HG03139 (cell line): Measurements from ENCODE around the gene PTK6.

Experiments
- ATAC-seq: cut with Tn5 transposase; IDR thresholded peaks from one replicate; pipeline ENCODE4 v1.9.1; 2021; ENCODE audit not compliant: unreplicated experiment

The PTK6 gene

GRCh38 chr20:63532449-63532971, 4.7 kb downstream of the PTK6 start:
- no peak for ATAC-seq

GRCh38 chr20:63531686-63532448, 5.3 kb downstream of the PTK6 start:
- ATAC-seq, result no peak

DNA sequence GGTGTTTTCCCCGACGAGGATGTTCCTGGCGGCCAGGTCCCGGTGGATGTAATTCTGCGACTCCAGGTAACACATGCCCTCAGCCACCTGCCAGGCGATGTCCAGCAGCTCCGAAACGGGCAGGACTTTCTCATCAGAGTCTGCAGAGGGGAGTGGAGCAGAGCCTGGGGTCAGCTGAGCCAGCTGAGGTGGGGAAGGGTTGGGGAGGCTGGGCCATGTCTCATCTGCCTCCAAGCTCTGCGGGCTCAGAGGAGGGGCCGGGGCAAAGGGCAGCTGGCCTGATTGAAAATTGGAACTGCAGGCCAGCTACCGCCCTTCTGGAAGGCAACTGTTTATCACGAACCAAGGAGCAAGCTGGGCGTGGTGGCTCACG, 6.4 kb downstream of the PTK6 start:
- ATAC-seq, result no peak

DNA sequence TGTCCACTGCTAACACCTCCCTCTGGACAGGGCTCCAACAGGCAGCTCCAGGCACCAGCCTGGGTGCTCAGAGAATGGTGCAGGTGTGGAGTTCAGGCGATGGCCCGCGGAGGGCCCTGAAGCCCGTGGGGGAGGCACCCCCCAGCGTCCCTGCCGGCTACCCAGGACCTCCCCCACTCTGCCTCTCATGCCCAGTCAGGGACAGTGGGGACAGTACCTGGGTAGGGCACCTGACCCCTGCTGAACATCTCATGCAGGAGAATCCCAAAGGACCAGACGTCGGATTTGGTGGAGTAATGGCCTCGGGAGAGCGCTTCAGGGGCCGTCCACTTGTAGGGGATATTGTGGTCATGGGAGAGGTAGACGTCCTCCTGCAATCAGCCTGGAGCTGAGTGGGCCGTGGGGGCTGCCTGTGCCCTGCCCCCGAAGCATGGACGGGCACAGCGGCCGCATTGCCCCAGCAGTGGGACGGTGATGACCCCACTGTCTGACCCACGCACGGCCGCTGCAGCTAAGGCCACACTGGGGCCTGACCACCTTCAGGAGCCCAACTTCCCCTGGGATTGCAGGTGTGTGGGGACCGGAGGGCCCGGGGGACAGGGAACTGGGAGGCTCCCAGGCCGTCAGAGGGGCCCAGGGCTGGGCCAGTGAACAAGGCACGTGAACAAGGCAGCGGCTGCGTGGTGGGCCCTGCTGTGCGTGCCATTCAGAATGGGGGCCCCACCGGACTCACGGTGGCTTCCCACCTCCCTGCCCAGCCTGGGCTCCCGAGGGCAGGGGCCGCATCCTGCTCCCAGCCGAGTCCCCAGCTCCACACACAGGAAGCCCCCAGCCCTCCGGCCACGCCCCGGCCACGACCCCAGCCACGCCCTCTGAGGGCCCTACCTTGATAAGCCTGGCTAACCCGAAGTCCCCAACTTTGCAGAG, 7.1 kb downstream of the PTK6 start:
- no peak for ATAC-seq

DNA sequence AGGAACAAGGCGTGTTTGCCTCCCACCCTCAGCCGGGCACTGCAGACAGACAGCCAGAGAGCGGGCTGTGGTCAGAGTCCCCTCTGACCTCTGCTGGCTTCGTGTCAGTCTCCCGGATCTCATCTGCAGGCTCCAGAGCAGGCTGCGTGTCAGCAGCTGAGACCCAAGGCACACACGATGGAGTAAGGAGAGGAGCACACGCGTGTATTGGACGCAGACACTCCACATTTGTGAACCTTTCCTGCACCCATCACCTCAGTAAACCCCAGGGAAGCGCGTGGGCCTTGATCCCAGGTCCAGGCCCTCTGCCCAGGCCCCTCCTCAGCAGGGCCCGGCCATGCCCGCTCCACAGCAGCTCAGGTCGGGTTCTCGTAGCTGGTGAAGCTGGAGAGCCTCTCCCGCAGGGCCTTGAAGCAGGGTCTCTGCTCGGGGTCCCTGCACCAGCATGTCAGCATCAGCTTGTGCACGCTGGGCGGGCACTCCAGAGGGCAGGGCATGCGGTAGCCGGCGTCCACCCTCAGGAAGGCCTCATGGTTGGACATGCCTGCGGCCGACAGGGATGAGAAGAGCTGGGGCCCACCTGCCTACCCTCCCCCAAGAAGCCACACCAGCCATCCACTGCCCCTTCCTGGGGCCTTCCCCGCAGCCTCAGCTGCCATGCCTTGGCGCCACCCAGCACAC, 7.9 kb downstream of the PTK6 start:
- ATAC-seq, result no peak

GRCh38 chr20:63527184-63527583, 10.0 kb downstream of the PTK6 start:
- ATAC-seq, result no peak

DNA sequence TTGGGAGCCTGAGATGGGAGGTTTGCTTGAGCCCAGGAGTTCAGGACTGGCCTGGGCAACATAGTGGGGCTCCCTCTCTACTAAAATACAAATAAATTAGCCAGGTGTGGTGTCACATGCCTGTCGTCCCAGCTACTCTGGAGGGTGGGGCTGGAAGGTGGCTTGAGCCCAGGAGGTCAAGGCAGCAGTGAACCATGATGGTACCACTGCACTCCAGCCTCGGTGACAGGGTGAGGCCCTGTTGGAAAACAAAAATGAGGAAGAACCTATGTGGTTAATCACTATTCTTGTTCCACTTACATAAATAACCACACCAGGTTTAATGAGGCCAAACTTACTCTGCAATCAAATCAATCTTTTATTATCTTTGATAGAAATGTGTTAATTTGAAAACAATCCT, 11.2 kb downstream of the PTK6 start:
- ATAC-seq, result no peak

GRCh38 chr20:63525185-63525584, 12.0 kb downstream of the PTK6 start:
- no peak for ATAC-seq

GRCh38 chr20:63522981-63523611, 14.1 kb downstream of the PTK6 start:
- no peak for ATAC-seq

DNA sequence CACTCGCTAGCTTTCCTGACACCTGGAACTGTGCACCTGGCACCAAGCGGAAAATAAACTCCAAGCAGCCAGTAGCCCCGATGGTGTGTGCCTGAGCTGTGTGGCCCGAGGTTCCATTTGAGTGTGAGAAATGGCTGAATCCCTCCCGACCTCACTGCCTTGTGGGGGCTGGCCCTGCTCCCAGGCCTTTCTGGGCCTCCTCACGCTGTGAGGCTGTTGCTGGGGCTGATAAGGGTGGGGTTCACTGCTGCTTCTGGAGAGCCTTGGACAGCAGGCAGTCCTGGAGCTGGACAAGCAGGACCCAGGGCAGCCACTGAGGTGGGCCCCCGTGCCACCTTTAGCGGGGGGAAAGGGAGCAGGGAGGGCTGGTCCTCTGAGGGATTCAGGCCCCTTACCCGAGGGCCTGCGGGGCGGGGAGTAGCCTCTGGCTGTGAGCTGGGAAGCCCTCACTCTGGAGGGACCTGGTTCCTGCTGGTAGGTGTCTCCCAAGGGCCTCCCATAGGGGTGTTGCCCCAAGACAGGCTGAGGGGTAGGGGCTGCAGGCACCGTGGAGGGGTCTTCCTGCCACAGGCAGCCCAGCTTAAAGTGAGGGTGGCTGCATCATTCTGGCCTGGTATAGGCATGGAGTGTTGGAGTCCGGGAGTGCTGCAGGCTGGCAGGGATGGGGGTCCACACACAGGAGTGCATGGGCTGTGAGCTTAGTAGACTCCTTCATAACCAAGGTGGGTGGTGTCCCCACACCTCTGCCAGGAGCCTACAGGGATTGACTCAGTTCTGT, 14.9 kb downstream of the PTK6 start:
- ATAC-seq, result no peak

DNA sequence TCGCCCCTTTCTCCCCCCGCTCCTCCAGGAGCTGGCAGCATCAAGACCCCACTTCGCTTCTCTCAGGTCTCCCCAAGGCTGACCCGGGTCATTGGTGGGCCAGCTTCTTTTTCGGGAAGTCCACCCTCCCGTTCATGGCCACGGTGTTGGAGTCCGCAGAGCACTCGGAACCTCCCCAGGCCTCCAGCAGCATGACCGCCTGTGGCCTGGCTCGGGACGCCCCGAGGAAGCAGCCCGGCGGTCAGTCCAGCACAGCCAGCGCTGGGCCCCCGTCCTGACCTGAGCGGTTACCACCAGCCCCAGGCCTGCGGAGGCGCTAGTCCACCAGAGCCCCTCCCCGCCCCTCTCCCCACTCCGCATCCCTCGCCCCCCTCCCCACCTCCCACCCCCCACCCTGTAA, 15.6 kb downstream of the PTK6 start:
- ATAC-seq, result no peak

DNA sequence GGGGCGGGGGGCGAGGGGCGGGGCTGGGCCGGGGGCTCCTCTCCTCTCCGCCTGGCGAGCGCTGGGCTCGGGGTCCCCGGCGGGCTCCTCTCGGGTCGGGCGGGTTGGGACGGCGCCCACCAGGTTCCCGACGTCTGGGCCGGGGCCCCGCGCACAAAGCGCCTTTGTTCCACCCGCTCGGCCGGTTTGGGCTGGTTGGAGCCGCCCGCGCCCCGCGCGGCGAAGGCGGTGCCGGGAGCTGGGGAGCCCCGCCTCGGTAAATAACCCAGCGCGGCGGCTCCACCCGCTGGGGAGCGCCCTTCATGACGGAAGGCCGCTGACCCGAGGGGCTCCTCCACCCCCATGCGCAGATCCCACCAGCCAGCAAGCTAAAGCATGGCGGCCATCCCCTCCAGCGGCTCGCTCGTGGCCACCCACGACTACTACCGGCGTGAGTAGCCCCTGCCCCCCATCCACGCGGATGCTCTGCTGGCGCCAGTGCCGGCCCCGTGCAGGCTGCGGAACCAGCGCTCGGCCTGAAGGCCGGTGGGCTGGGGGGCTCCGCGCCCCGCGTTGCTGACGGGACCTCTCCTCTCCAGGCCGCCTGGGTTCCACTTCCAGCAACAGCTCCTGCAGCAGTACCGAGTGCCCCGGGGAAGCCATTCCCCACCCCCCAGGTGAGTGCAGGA, 16.1 kb downstream of the PTK6 start:
- peak; percentile 38 for ATAC-seq

DNA sequence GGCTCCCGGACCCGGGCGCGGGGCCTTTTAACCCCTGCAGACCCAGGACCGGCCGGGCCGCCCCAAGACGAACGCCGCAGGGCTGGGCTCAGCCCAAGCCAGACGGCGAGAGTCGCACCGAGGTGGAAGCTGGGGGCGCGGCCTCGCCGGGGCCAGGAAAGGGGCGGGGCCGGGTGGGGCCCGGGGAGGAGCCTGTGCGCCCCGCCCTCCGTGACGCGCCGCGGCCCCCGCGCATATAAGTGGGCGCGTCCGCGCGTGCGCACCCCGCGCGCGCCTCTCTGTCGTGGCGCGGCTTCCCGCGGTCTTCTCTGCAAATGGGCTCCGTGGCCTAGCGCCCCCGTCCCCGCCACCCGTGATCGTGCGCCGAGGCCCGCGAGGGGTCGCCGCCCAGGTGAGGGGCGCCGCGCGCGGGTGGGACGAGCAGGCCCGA, 16.7 kb downstream of the PTK6 start, which contains the start of gene PPDPF:
Gene PPDPF (plus strand): TSS at position 262 of the 430 bp plus-strand sequence. CDS start 544 bp downstream, outside the sequence.
- peak; percentile 50 for ATAC-seq

DNA sequence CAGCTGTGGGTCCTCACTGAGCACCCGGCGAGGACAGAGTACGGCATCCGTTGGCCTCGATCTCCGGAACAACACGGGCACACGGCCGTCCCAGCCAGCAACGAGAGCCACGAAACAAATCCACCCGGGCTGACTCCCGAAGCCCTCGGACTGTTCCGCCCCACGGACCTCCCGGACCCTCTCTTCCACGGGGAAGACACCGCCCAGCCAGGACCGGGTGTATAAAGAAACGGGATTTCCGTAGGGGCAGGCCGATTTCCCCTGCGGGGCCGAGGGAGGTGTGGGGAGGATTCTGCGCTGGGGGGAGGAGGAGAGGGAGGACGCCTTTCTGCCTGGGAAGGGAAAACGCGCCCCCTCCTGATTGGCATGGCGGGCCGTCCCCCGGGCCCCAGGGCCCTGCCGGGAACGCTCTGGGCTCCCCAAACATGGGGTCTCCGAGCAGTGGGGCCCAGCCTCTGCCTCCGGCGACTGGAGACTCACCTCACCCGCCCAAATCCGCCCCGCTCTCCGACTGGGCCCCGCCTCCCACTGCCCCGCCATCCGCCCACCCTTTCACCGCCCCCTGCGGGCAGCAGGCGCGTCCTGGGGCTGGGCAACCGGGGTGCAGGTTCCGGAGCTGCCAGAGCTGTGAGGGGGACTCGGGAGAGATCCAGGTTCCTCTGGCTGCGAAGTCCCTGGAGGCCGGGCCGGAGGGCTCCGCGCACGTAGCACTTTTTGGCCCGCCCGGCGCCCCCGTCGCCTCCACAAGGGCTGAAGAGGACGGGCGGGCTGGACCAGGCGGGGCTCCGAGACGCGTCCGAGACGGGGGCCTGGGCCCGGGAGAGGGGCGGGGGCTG, 17.3 kb downstream of the PTK6 start:
- ATAC-seq, result peak; percentile 31

GRCh38 chr20:63518946-63519667, 18.1 kb downstream of the PTK6 start:
- no peak for ATAC-seq

DNA sequence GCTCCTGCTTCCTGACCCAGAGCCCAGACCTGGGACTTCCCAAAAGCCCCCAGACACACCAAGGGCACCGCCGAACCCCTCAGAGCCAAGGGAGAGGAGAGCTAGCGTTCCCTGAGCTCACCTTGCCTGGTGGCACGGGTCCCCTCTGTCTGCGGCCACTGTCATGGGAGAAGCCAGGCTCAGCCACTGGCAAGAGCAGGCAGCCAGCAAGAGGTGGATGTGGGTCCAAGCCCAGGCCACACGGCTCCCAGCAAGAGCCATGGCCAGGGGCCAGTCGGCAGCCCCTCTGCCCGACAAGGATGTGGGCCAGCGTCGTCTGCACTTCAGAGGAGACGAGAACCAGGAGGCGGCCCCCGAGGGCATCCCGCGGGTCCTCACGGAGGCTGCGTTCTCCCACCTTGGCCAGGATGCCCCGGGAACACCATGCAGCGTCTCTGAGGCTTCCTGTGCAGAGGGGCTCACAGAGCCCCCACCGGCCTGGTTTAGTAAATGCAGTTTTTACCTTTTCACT, 18.8 kb downstream of the PTK6 start:
- no peak for ATAC-seq
